Stimulated activated CD4-positive, alpha-beta T cell treated with anti-CD3 and anti-CD28 coated beads, Interleukin-1b, Interleukin-23, amount 100 ng/mL, for 4 hours (primary cell): ENCODE measurements around the gene DNAJC12.
"Not testable (repeated sequence)": the region's sequence is repeated elsewhere in the genome, so short reads cannot be mapped to it uniquely, and the experiment has no call there.

Experiments
- DNase-seq, 2 donors: peaks; one replicate each; pipeline ENCODE4 v3.0.0-alpha.2; 2020; ENCODE audit warnings: low read depth in 2 of 2

DNAJC12 gene

GRCh38 chr10:67837541-67838314 lies at the start of gene DNAJC12:
Gene DNAJC12, minus strand, starts transcription at chr10:67838188. Its CDS starts 177 bp downstream, at chr10:67838011.
- DNase-seq = no peak

DNA sequence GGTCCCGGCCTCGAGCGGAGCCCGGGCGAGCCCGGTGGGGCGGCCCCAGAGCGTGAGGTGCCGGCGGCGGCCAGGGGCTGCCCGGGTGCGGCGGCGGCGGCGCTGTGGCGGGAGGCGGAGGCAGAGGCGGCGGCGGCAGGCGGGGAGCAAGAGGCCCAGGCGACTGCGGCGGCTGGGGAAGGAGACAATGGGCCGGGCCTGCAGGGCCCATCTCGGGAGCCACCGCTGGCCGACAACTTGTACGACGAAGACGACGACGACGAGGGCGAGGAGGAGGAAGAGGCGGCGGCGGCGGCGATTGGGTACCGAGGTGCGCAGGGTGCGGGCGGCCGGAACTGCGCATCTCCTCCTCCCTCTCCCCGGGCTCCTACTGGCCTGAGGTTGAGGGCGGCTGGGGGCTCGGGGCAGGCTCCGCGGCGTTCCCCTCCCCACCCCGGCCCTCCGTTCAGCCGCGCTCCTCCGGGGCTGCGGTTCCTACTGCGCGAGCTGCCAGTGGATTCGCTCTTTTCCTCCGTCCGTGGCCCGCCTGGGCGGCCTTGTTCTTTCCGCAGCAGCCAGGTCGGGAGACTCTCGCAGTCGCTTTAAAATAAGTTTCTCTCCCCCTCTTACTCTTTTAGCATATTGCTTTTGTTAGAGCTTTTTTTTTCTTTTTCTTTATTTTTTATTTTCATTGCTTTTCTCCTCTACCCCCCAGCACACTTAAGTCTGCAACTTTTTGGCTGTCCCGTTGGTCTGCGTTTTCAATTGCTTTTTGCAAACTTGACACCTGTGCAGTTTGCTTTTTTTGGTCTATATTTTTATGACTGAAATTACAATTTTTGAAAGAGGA lies 47.1 kb upstream of the DNAJC12 start:
- DNase-seq = peak; percentile 60 to 63

DNA sequence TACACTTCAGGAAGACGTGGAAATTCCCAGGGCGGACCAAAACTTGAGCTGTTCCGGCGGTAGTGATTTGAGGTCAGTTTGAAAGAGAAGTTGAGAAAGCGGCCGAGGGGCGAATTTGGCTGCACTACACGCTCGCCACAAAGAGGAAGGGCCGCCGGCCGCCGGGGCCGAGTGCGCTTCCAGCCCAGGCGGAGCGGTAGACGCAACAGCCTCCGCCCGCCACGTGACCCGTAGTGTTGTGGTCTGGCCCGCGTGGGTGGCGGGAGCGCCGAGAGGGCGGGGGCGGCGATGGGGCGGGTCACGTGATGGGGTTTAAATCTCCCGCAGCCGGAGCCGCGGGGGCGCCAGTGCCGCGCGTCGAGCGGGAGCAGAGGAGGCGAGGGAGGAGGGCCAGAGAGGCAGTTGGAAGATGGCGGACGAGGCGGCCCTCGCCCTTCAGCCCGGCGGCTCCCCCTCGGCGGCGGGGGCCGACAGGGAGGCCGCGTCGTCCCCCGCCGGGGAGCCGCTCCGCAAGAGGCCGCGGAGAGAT lies 46.4 kb upstream of the DNAJC12 start, which contains the start of gene SIRT1:
SIRT1 (plus strand) TSS at position 344 of the 529 bp plus-strand sequence; CDS start at position 410, 66 bp downstream.
- DNase-seq = peak; percentile 93 to 95

DNA sequence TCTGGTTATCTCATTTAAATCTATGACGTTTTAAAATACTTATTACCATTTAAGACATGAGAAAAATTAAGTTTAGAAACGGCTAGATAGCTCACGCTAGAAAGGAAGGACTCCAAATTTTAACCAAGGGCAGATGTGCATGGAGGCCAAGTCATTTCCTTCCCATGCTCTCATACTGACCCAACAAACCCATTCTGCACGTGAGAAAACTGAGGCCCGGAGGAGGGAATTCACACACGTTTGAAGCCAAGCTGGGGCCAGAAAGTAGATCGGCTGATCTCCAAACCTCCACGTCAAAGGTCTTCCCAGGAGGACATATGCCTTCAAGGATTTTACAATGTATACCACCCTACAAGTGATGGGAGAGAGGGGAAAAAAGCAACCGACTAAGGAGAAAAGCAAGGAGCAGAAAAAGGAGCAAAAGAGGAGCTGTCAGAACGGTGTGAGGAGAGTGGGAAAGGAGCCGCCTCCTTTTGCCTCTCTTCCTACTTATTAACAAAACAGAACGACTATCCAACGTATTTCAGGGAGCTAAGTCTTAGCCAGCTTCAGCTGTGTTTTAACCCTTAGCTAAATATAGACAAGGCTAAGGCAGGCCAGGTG lies 45.8 kb upstream of the DNAJC12 start:
- no peak for DNase-seq

DNA sequence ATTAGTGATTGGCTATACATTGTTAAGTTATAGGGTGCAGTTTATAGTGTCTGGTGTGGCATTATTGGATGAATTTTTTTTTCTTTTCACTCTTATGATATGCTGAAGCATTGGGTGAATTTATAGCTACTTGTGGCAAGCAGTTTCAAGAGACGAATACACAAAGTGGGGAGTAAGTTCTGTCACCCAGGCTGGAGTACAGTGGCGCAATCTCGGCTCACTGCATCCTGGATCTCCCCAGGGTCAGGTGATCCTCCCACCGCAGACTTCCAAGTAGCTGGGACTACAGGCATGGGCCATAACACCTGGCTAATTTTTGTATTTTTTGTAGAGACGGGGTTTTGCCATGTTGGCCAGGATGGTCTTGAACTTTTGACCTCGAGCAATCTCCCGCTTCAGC lies 40.1 kb upstream of the DNAJC12 start:
- DNase-seq = no peak

DNA sequence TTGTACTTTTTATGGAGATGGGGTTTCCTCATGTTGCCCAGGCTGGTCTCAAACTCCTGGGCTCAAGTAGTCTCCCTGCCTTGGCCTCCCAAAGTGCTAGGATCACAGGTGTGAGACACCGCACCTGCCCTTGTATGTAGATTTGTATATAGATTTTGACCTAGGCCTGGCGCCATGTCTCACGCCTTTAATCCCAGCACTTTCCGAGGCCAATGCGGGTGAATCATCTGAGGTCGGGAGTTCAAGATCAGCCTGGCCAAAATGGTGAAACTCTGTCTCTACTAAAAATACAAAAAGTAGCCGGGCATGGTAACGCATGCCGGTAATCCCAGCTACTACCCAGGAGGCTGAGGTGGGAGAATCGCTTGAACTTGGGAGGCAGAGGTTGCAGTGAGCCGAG lies 39.4 kb upstream of the DNAJC12 start:
- not testable (repeated sequence) for DNase-seq

- DNase-seq = no peak
Observed at GRCh38 chr10:67875340-67876238, 37.6 kb upstream of the DNAJC12 start.

GRCh38 chr10:67869996-67870395 lies 32.0 kb upstream of the DNAJC12 start:
- no peak for DNase-seq

DNA sequence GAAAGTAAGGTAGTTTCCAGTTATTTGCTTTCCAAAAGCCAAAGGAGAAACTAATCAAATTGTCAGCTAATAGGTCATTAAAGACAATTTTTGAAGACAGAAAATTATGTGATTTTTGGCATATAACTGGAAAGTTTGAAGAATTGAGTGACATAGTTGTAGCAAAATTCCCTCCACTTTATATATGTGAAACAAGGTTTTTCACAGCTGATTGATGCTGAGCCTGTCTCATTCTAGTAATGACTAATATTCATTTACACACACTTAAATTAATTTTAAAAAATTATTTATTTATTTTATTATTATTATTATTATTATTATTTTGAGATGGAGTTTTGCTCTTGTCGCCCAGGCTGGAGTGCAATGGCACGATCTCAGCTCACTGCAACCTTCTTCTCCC lies 30.1 kb upstream of the DNAJC12 start:
- no peak for DNase-seq

GRCh38 chr10:67864607-67865371 lies 26.8 kb upstream of the DNAJC12 start:
- no peak for DNase-seq

DNA sequence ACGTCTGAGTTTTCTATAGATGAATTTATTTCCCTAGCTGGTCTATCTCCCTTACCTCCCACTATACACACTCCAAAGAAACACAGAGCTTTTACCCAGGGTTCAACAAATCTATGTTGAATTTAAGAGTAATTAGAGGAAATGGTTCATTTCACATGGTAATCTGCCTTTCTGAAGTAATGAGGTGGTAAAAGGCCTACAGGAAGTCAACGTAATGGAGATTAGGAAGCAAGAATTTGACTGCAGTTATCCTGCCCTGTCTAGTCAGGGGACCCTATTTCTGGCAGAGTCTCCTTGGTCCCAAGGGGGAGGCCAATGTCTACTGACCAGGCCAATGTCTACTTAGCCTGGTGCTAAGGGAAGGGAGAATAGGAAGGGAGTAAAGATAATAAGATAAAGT lies 25.1 kb upstream of the DNAJC12 start:
- no peak for DNase-seq

GRCh38 chr10:67861750-67862432 lies 23.9 kb upstream of the DNAJC12 start:
- DNase-seq = no peak

DNA sequence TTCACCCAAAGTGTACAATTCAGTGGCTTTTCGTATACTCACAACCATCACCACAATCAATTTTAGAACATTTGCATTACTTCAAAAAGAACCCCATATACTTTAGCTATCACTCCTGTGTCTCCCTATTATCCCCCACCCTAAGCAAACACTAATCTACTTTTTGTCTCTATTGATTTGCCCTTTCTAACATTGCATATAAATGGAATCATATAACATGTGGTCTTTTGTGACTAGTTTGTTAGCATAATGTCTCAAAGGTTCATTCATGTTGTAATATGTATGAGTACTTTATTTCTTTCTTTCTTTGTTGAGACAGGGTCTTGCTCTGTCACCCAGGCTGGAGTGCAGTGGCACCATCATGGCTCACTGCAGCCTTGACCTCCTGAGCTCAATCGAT lies 21.0 kb upstream of the DNAJC12 start:
- no peak for DNase-seq

- DNase-seq = no peak
Observed at GRCh38 chr10:67853512-67853911, 15.5 kb upstream of the DNAJC12 start.

DNA sequence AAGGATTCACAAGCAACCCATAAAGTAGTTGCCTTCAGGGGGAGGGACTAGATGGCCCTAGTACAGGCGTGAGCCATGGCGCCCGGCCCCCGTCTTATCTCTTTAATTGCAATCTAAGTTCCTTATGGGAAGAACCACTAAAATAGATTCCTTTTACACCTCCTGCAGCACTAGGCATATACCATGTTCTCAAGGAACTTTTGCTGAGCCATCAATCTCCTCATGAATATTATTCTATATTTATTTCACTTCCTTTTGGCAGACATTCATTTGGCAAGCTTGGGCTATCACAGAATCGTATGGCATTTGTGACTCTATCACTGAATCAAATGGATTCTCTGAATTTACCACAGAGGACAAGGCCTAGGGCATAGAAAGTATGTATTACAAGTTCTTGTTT lies 14.8 kb upstream of the DNAJC12 start:
- DNase-seq = no peak

DNA sequence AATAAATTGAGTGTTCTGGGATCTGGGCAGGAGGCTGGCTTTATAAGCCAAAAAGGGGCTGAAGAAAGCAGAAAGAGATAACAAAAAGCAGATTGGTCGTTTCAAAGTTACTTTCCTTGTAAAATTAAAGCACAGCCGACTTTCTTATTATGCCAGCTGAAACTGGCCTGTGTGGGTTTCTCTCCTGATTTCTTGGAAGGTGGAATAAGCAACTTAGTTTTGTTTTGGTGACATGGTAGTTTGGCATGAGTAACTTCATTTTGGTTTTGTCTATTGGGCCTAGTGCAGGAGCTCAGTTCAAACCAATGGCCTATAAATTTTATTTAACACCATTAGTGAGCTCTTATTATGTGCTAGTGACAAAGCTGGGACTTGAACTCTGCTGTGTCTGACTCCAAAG lies 13.2 kb upstream of the DNAJC12 start:
- no peak for DNase-seq

GRCh38 chr10:67849331-67850011 lies 11.5 kb upstream of the DNAJC12 start:
- peak; percentile 88 to 91 for DNase-seq

- no peak for DNase-seq
Observed at GRCh38 chr10:67843284-67843683, 5.3 kb upstream of the DNAJC12 start.

DNA sequence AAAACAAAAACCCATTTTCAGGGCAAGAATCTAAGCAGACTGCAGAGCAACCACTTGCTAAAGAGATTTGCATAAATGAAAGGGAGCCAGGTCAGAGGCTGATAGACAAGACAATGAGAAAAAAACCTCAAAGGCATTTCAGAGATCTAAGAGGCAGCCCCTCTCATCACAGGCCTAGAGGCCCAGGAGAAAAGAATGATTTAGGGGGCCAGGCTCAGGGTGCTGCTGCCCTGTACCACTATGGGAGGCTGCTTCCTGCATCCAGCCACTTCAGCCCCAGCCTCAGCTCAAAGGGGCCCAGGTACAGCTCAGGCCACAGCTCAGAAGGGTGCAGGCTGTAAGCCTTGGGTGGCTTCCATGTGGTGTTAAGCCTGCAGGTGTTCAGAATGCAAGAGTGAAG lies 3.7 kb upstream of the DNAJC12 start:
- DNase-seq = no peak
